ENCODE data around the gene IL17RD.

The IL17RD gene

DNA sequence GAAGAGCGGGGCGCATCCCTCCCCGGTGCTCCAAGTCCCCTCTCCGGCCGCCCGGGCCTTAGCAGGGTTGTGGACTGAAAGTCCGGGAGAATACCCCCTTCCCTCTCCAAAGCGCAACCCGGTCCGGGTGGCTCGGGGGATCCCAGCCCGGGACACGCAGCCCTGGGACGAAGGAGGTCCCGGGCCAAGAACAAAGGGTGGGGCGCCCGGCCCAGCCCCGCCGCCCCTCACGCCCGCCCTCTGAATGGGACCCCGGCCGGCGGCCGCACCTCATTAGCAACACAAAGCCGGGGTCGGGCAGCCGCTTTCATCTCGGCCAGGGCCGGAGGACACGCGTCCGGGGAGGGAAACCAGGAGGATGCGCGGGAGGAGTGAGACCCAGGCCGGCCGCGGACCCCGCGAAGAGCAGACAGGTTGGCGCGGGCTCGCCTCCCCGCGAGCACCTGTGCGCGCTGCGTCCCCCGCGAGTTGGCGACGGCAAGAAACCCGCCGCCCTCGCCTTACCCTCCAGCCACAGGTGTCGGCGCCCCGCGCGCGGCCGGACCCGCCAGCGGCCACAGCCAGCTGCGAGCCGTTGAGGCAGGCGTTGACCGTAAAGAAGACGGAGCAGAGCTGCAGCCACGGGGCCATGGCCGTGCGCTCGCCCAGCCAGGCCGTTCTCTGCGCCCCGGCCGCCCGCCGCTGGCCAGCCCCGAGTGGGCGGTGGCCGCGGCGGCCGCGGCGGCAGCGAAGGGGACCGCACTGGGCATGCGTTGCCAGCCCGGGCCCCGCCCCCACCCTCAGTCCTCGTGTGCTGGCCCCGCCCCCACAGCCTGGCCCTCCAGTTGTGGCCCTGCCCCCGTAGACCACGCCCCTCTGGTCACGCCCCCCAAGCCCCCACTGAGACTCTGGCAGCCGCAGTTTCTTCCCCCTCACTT lies at the start of gene IL17RD:
IL17RD (minus strand) TSS at position 697 of the 917 bp plus-strand sequence; CDS start at position 630, 67 bp downstream.
- DNase-seq = peak; percentile 93

DNA sequence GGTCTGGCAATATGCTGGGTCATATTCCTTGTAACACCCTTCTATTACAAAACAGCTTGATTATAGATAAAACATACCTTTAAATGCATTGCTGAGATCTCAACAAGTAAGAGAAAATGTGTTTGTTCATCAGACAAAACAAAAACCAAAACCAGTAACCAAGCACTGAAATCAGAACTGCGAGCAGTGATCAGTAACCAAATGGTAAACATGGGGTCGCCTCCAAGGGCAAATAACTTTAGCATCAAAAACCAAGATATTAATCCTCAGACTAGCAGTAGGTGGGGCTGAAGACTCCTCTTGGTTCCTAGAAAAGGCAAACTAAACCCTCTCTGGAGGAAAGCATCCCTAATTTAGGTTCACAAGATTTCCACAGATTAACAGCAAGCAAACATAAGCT lies 41.3 kb upstream of the IL17RD start:
- no peak for DNase-seq

DNA sequence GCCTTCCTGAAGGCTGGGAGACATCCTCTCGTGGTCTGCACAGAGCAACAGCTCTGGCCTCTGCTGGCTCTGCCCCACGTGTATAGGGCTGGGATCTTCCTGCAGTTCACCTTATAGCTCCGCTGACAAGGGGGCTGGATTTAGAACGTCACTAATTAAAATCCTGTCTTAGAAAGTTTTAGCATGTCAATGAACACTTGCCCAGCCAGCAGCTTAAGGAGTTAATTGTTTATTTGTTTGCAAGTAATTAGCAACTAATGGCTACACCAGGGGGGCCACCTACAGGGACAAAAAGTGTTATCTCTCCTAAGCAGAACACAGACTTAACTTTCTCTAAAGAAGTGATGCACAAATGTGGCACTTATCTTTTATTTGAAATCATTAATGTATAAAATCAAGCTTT lies 34.7 kb upstream of the IL17RD start, which contains the start of gene HESX1:
HESX1 (minus strand) TSS at position 84 of the 403 bp plus-strand sequence; CDS start at position 24, 60 bp downstream.
- no peak for DNase-seq

DNA sequence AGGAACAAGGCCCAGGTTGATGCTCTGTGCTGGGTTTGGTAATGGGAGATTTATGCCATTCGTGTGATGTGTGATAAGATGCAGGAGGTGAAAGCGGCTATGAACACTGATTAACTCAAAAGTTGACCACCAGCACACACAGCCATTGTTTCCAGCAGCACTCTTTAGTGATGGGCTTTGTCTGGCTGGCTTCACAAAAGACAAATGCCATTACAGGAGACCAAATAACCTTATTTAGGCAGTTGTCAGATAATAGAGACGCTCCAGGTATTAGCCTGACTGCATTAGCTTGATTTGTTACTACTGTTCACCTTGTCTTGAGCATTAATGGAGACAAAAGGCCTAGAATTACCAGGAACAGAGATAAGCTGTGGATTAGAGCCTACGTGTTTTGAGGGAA lies 29.5 kb upstream of the IL17RD start:
- no peak for DNase-seq

DNA sequence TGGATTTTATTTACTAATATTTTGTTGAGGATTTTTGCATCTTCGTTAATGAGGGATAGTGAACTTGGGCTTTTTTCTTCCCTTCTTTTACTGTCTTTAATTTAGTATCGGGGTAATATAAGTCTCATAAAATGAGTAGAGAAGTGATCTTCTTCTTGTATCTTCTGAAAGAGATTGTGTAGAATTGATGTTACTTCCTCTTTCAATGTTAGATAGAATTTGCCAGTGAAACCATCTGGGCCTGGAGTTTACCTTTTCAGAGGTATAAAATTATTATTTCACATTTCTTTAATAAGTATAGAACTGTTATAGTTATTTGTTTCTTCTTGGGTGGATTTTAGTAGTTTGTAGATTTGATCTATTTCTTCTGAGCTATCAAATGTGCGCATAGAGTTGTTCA lies 26.9 kb upstream of the IL17RD start:
- DNase-seq = no peak

DNA sequence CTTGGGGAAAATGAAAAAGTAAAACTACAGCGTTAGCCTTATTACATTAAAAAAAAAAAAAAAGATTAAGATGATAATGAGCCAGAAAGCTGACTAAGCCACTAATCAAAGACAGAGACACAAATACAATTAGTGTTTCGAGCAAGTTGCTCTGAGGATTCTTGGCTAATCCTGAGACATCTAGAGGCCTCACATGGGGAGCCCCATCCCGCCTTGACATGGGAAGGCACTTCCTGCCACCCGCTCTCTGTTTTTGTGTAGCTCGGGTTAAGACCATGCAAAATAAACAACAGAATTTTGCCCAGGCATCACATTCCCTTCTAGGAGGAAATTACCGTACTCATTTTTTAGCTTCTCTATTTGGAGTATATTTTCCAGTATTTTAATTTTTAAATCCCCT lies 19.4 kb upstream of the IL17RD start:
- DNase-seq = no peak

DNA sequence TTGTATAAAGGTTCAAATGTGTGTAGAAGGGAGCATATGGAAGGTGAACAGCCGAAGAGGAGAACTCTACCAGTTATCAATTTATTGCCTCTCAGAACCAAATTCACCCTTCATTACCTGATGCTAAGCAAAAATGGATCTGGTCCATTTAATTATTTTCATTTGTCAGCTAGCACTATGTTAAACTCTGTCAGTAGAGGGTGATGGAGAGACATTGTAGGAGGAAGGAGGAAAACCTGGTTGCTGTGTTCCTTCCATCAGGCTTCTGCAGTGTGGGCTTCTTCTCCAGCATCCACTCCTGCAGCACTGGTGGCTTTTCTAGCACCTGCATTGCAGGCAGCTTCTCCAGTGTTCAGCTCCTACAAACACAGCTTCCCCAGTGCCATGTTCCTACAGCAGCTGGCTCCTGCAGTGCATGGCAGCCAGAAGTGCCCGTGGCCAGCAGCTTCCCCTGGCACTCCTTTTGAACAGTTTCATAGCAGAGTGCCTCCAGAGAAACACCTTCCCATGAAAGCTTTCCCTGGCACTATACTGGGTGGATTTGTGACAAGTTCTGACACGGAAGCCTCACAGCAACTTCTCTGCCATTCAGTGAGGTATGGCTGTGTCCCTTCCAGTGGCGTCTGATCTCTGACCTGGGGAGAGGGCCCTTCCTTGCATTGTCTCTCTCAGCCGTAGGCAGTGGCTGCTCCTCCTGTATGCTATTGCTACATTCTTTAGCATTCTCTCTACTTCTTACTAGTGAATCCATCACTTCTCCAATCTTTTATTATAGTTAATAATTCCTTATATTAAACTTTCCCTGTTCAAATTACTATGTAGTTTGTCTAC lies 14.6 kb upstream of the IL17RD start:
- DNase-seq = no peak

DNA sequence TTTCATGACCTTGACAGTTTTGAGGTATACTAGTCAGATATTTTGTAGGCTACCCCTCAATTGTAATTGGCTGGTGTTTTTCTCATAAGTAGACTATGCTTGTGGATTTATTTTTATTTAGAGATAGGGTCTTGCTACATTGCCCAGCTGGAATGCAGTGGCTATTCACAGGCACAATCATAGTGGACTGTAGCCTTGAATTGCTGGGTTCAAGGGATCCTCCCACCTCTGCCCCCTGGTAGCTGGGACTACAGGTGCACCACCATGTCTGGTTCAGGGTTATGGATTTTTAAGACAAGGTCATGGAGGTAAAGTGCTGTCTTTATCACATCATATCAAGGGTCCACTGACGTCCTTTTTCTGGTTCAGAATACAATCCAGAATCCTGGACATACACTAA lies 10.9 kb upstream of the IL17RD start:
- no peak for DNase-seq

DNA sequence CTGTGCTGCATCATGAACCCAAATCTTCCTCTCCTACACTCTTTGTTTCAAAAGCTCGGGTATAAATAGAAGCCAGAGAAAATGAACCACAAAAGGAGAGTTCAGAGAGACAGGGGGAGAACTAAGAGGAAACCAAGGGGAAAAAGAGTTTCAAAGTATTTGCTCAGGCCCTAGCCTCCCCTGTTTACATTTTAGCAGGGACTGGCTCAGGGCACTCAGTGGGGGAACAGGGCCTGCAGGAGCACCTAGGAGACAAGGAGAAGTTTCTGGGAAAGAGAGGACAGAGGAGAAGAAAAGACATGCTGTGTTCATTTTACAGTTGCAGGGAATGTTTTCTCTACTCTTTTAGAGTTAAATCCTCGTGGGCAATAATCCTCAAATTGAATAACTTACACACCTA lies 8.5 kb upstream of the IL17RD start:
- no peak for DNase-seq

DNA sequence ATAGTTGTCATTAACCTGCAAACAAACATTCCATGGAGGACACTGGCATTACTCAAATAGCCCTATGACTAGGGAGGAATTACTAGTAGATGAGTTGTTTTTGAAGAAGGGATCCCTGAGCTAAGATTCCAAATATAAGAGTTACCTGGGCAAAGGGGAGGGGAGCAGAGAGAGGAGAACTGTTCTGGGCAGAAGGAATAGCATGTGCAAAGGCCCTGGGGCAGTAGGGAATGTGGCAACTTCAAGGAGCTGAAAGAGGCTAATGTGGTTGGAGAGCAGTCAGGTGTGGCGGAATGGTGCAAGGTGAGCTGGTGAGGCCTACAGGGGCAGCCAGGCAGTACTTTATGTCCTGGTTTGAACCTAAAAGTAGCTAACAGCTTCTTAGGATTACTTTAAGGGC lies 5.8 kb upstream of the IL17RD start:
- DNase-seq = no peak

DNA sequence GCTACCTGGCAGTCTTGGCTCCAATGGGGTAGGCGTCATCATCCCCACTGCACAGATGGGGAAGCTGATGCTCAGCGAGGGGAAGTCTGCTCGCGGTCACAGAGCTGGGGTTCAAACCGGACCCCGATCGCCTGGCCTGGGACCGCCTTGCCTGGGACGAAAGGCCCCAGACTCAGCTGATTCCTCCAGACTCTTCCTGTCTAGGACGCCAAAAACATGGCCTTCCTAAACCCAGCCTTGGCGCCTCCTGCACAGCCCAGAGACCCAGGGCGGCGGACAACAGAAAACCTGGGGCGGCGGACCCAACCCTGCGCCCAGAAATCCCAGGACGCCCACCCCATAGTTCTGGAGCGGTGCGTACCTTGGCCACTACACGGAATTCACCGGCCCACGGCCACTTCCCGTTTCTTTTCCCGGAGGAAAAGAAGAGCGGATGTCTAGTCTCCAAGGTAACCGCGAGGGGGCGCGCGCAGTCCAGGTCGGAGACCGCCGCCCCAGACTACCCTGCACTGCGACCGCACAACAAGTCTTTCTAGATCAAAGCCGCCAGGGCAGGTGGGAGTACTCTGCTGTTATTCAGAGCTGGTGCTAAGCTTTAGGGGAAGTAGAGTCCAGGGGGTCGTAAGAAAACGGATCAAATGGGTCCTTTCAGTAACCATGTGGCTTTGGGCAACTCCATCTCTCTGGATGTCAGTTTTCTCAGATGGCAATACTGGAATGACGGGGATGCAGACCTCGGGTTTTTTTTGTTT lies 4.9 kb upstream of the IL17RD start:
- DNase-seq = peak; percentile 81

DNA sequence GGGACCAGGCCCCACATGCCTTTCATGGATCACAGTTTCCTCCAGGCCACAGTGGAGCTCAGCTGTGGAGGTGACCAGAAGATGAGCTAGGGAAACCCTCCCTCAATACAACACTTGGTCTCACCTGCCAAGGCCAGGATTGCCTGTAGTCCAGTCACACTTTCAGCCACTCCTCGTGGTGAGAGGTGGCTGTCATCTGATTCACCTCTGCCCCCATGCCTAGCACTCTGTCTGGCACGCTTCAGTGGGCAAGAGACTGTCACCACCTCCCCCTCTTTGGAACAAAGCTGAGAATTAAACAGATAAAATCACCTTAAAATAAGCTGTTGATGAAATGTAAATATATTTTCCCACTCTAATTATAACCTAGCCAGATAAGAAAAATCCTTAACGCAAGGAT lies 4.0 kb upstream of the IL17RD start:
- DNase-seq = no peak

DNA sequence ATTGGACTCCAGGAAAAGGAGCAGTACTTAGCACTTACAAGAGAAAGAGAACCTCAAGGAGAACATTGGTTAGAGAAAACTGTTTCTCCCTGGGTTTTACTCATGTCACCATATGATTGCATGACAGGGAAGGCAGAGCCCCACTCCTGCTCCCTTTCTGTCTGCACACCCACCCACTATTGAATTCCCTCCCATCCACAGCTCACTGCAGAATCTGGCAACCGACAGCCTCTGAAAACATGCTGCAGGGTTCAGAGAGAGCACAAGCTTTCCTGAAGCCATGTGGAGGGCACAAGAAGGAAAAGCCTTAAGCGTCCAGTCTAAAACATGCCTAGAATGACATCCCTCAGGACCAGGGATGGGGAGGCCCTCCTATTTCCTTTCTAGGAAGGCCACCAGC lies 3.0 kb upstream of the IL17RD start:
- DNase-seq = no peak

DNA sequence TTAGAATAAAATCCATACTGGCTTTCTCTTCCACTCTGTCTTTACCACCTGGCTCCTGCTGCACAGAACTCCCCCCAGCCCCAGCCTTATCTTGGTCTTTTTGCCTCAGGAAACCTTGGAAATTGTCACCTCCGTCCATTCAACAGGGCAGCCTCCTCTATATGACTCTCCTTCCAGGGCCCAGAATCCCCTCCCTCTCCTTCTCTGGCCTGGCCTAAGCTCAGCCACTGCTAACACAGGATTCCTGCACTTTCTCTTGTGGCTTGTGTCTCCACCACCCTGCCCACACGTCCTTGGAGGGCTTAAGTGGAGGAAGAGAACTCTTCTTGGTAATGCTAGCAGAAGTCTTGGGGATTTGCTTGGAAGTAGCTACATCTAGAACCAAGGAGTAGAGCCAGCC lies 1.5 kb upstream of the IL17RD start:
- no peak for DNase-seq

DNA sequence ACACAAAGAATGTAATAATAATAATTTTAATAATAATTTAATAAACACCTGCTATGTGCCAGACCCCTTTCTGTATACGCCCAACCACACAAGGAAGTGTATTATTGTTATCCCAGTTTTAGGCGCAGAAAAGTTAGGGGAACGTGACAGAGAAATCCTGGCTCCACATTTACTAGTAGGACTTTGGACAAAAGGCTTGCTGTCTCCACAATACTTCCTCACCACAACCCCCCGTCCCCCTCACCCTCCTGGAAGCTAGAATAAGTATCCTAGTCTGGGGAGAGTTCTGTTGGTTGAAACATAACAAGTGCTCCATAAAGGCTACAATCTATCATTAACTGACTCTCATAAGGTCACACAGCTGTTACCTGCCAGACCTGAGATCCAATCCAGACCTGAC lies 488 bp upstream of the IL17RD start:
- no peak for DNase-seq

DNA sequence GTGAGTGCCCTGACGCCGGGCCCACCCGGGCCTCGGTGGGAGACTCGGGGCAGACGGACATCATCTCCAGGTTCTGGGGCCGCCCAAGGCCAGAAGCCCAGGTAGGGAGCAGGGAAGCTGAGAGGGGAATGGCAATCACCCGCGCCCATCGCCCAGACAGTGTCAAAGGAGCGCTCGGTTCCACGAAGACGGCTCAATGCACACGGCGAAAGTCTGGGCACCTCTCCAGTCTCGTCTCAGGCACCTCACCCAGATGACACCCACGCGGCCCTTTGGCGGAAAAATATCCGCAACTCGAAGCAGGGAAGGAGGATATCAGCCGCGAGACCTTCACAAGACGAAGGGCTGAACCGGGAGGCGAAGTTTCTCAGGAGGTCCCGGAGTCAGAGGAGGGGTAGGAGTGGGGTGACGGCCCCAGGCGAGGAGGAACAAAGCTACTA lies 916 bp downstream of the IL17RD start:
- DNase-seq = no peak

DNA sequence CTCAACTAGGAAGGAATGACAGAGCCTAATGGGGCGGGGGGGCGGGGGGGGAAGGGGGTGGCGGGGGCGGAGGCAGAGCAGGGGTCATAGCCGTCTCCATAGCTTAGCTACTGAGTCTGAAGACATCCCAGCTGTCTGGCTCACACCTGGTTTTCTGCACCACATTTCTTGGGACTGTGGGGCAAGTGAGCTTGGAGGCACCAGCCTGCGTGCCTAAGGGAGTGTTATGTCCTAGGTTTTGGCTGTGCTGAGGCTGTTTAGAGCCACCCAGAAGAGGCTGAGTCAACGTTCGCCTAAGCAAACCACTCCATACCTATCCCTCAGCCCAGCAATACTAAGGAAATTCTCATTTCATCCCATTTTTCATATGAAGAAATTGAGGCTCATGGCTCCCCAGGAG lies 1.4 kb downstream of the IL17RD start:
- no peak for DNase-seq

DNA sequence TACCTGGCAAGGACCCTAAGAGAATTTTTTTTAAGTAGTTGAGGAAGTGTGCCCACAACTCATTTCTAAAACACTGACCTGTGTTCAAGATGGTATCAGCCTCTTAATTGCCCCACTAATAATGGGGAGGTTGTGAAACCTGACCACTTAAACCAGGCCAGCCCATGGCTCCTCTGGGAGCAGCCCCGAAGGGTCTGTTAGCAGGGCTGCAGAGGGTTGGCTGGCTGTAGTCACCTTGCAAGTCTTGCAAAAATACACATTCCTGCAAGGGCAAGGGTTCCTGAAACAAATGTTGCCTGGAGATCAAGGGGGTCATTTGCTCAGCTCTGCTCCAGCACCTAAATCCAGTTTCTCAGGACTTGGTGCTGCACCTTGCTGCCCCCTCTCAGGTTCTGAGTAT lies 3.2 kb downstream of the IL17RD start:
- DNase-seq = no peak

DNA sequence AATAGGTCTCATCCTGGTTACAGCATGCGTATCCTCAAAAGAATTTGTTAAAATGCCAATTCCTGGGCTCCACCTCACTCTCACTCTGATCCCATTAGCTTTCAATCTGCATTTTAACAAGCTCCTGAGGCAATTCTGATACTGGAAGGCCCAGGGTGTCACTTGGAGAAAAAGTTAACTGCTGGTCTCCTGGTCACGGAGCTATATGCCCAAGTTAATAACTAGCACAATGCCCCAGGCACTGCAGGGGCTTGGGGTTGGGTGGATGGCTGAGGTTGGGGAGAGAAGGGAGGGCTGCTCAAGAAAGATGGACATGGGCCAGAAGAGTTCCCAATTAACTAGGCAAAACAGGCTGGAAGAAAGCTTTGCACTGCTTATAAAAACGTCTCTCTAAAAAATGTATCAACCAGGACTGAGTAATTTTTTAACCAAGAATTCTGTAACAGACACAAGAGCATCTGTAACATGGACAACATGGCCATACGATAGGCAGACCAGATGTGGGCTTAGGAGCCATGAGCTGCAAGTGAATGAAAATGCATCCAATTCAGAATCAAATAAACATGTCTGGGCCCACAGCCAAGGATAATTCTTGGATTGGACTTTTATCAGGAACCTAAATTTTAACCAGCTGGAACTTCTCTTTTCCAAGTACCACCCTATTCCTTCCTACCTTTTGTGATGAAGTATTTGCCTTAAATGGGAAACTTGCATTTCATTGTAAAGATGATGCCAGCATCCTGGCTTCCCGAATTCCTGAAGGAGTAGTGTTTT lies 4.2 kb downstream of the IL17RD start:
- no peak for DNase-seq

DNA sequence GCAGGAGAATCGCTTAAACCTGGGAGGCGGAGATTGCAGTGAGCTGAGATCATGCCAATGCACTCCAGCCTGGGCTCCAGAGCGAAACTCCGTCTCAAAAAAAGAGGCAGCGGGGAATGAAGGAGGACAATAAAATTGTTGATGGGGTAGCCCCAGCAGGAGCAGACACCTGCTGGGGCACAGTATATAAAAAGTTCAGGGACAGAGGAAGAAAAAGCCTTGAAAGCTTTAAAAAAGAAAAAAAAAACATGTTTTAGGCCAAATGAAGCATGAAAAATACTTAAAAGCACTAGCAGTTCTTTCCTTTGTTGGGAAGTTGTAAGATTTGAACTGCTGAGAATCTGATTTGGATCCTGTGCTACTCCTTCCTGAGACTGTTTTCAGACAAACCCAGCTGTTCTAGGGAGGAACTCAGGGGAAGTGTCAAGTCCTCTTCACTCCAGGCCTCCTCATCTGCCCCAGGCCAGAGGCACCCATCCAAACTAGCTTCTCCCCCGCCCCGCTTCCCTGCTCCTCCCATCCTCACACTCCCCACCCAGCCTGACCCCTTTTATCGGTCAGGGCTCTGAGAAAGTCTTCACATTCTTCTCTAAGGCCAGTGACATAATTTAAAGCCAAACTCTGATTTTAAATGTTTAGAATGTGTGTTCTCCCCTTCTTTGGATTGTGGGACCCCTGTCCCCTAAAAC lies 4.9 kb downstream of the IL17RD start:
- peak; percentile 83 for DNase-seq

Data from left hindlimb (tissue), 1 donor.